ENCODE results near the gene EEF1AKMT1.
"Not testable (repeated sequence)": the region's sequence is repeated elsewhere in the genome, so short reads cannot be mapped to it uniquely, and the experiment has no call there.

Gene EEF1AKMT1

GRCh38 chr13:20776751-20777150 is 3.0 kb upstream of the EEF1AKMT1 start:
- no peak for DNase-seq (ENCODE audit: low read depth)

GRCh38 chr13:20775961-20776360 is 2.2 kb upstream of the EEF1AKMT1 start:
- no peak for DNase-seq (ENCODE audit: low read depth)

GRCh38 chr13:20774746-20775145 is 985 bp upstream of the EEF1AKMT1 start:
- DNase-seq (ENCODE audit: low read depth), result no peak

GRCh38 chr13:20772401-20773131 is 1.2 kb downstream of the EEF1AKMT1 start:
- DNase-seq (ENCODE audit: low read depth), result no peak

- no peak for DNase-seq (ENCODE audit: low read depth)
Observed at GRCh38 chr13:20769834-20770233, 3.9 kb downstream of the EEF1AKMT1 start.

GRCh38 chr13:20769091-20769490 is 4.7 kb downstream of the EEF1AKMT1 start:
- DNase-seq (ENCODE audit: low read depth), result no peak

- no peak for DNase-seq (ENCODE audit: low read depth)
Observed at GRCh38 chr13:20767309-20767943, 6.3 kb downstream of the EEF1AKMT1 start.

- no peak for DNase-seq (ENCODE audit: low read depth)
Observed at GRCh38 chr13:20760872-20761271, 12.9 kb downstream of the EEF1AKMT1 start.

- no peak for DNase-seq (ENCODE audit: low read depth)
Observed at GRCh38 chr13:20754009-20754408, 19.8 kb downstream of the EEF1AKMT1 start.

- DNase-seq (ENCODE audit: low read depth), result no peak
Observed at GRCh38 chr13:20749377-20749776, 24.4 kb downstream of the EEF1AKMT1 start.

GRCh38 chr13:20743830-20744404 is 29.8 kb downstream of the EEF1AKMT1 start:
- DNase-seq (ENCODE audit: low read depth), result not testable (repeated sequence)

- no peak for DNase-seq (ENCODE audit: low read depth)
Observed at GRCh38 chr13:20740021-20740420, 33.7 kb downstream of the EEF1AKMT1 start.

GRCh38 chr13:20738616-20739015 is 35.1 kb downstream of the EEF1AKMT1 start:
- no peak for DNase-seq (ENCODE audit: low read depth)

GRCh38 chr13:20729633-20730585 is 43.9 kb downstream of the EEF1AKMT1 start:
- no peak for DNase-seq (ENCODE audit: low read depth)

- no peak for DNase-seq (ENCODE audit: low read depth)
Observed at GRCh38 chr13:20728579-20729311, 45.0 kb downstream of the EEF1AKMT1 start.

- DNase-seq (ENCODE audit: low read depth), result no peak
Observed at GRCh38 chr13:20727856-20728255, 45.9 kb downstream of the EEF1AKMT1 start.

GRCh38 chr13:20721454-20722357 is 52.1 kb downstream of the EEF1AKMT1 start:
- no peak for DNase-seq (ENCODE audit: low read depth)

GRCh38 chr13:20721058-20721453 is 52.7 kb downstream of the EEF1AKMT1 start:
- DNase-seq (ENCODE audit: low read depth), result no peak

- no peak for DNase-seq (ENCODE audit: low read depth)
Observed at GRCh38 chr13:20720499-20720898, 53.3 kb downstream of the EEF1AKMT1 start.

- DNase-seq (ENCODE audit: low read depth), result no peak
Observed at GRCh38 chr13:20719783-20720182, 54.0 kb downstream of the EEF1AKMT1 start.
